Suprapubic skin (tissue), 4 donors: ENCODE results near the gene FER. TPM values are rescaled to one million over a fixed set of nuclear protein-coding genes. Genes with fewer than 3 reads are reported as not detected.
"Not testable (repeated sequence)": the region's sequence is repeated elsewhere in the genome, so short reads cannot be mapped to it uniquely, and the experiment has no call there.

ENCODE experiments used
- DNase-seq, 2 donors: peaks; one replicate each; pipeline ENCODE4 v3.0.0-alpha.2; 2019; ENCODE audit warnings: low spot score in 2 of 2
- H3K27ac ChIP-seq: fragments of 200-600 bp; sonication (generic); one replicate; pipeline ENCODE4 v1.5.1; 2019
- H3K27me3 ChIP-seq: fragments of 200-600 bp; sonication (generic); one replicate; pipeline ENCODE4 v1.5.1; 2019
- H3K36me3 ChIP-seq: fragments of 200-600 bp; sonication (generic); one replicate; pipeline ENCODE4 v1.5.1; 2019
- H3K4me1 ChIP-seq: fragments of 200-600 bp; sonication (generic); one replicate; pipeline ENCODE4 v1.5.1; 2019
- H3K4me3 ChIP-seq: fragments of 200-600 bp; sonication (generic); one replicate; pipeline ENCODE4 v1.5.1; 2019; ENCODE audit warnings: mild to moderate bottlenecking
- H3K9me3 ChIP-seq: fragments of 200-600 bp; sonication (generic); one replicate; pipeline ENCODE4 v1.5.1; 2019
- EP300 ChIP-seq: sonication (generic); formaldehyde crosslinking; IDR thresholded peaks from one replicate; pipeline ENCODE4 v1.6.1; 2017; ENCODE audit warnings: antibody characterized with exemption
- POLR2A ChIP-seq, 2 donors: fragments of 450-650 bp; IDR thresholded peaks; one replicate each; pipeline ENCODE4 v1.6.1; 2017; ENCODE audit warnings: antibody characterized with exemption in 2 of 2, mild to moderate bottlenecking in 2 of 2, moderate library complexity in 2 of 2
- POLR2AphosphoS5 ChIP-seq, 3 donors: sonication (generic); formaldehyde crosslinking; IDR thresholded peaks; one replicate each; pipeline ENCODE4 v1.6.1; 2017; ENCODE audit warnings: antibody characterized with exemption in 3 of 3
- WGBS: methylation state at CpG from one replicate; pipeline ENCODE4 v1.1.5; 2018; 5-methylcytosine and 5-hydroxymethylcytosine counted together
- total RNA-seq, 4 donors: library from RNA; depleted of rRNA; stranded (reverse); fragments of >200 nt; gene quantifications; one replicate each; pipeline ENCODE4 v1.1.0, GENCODE V29; 2016
- TF ChIP-seq, protein P1 (sequence below), 2 donors: fragments of 200-600 bp in 1 of 2; fragments of 450-650 bp in 1 of 2; sonication (generic) in 1 of 2; IDR thresholded peaks; one replicate each; pipeline ENCODE4 v1.5.1; 2016 to 2019; ENCODE audit warnings: antibody characterized with exemption in 2 of 2, mild to moderate bottlenecking in 1 of 2, moderate library complexity in 1 of 2

The FER gene
- total RNA-seq, 4 donors from 2014 or later, result 16.1 to 29.9 (median 23.3) TPM

DNA sequence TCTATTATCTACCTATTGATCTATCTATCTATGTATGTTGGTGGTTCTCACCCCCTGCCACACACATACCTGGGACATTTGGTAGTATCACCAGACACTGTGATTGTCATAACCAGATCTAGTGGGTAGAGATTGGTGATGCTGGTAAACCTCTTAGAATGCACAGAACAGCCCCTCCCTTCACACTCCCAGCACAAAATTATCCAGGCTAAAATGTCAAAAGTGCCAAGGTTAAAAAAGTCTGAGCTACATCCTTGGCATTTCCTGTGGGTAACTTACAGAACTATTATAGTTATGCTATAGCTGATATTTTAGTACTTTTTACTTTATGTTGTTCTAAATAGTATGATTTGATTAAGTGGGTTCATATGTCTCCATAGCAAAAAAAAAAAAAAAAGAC, 151.0 kb downstream of the FER start:
- TF ChIP-seq POLR2A (IDR thresholded peaks at IDR 0.05) (no peak), EP300 (no peak), POLR2AphosphoS5 (IDR thresholded peaks at IDR 0.05) (no peak)
- TF ChIP-seq, protein P1, sequence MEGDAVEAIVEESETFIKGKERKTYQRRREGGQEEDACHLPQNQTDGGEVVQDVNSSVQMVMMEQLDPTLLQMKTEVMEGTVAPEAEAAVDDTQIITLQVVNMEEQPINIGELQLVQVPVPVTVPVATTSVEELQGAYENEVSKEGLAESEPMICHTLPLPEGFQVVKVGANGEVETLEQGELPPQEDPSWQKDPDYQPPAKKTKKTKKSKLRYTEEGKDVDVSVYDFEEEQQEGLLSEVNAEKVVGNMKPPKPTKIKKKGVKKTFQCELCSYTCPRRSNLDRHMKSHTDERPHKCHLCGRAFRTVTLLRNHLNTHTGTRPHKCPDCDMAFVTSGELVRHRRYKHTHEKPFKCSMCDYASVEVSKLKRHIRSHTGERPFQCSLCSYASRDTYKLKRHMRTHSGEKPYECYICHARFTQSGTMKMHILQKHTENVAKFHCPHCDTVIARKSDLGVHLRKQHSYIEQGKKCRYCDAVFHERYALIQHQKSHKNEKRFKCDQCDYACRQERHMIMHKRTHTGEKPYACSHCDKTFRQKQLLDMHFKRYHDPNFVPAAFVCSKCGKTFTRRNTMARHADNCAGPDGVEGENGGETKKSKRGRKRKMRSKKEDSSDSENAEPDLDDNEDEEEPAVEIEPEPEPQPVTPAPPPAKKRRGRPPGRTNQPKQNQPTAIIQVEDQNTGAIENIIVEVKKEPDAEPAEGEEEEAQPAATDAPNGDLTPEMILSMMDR (IDR thresholded peaks at IDR 0.05), result no peak
- Histone ChIP-seq H3K9me3 (no peaks in the 10 kb centered on the region), H3K27me3 (no peaks in the 10 kb centered on the region), H3K27ac (no peak overlapping the region), H3K36me3 (peaks cover 5% of the 10 kb centered on the region), H3K4me3 (no peak overlapping the region), H3K4me1 (no peaks in the 10 kb centered on the region)
- DNase-seq, result no peak

DNA sequence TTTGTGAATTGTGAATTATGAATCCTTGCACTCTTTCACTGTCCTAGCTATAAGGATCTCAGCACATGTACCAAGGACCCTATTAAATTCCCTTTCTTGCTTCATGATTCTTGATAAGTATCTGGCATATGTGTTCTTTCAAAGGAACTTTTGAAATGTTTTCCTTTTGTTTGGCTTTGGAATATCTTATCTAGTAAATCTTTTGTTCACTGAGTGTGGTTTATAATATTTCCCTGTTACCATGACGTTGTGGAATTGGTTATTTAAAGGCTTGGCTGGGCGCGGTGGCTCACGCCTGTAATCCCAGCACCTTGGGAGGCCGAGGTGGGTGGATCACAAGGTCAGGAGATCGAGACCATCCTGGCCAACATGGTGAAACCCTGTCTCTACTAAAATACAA, 151.5 kb downstream of the FER start:
- not testable (repeated sequence) for H3K27me3 ChIP-seq, H3K9me3 ChIP-seq, H3K4me1 ChIP-seq, H3K36me3 ChIP-seq, H3K27ac ChIP-seq, DNase-seq, H3K4me3 ChIP-seq
- WGBS, result 87% methylated on average over 6 of the region's 6 CpGs

DNA sequence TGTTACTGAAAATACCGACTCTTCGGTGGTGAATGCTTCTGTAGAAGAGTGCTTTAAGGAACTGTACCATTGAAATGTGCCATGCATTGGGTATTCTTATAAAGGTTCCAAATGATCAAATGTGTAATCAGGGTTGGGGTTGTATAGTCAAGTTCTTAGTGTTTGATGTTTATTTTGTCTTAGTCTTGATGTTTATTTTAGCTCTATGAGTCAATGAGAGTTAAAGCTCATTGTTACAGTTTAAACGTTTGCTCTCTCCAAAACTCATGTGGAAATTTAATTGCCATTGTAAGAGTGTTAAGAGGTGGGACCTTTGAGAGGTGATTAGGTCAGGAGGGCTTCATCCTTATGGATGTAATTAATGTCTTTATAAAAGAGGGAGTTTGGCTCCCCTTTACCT, 153.0 kb downstream of the FER start:
- H3K4me3 ChIP-seq, result no peak overlapping the region
- H3K36me3 ChIP-seq, result no peaks in the 10 kb centered on the region
- no peak for DNase-seq
- no peaks in the 10 kb centered on the region for H3K4me1 ChIP-seq
- no peaks in the 10 kb centered on the region for H3K27me3 ChIP-seq
- H3K27ac ChIP-seq, result no peak overlapping the region
- TF ChIP-seq, protein P1 (IDR thresholded peaks at IDR 0.05), result no peak
- TF ChIP-seq POLR2AphosphoS5 (IDR thresholded peaks at IDR 0.05) (no peak), POLR2A (IDR thresholded peaks at IDR 0.05) (no peak), EP300 (no peak)
- 91% methylated on average over 3 of the region's 3 CpGs for WGBS
- H3K9me3 ChIP-seq, result no peaks in the 10 kb centered on the region

DNA sequence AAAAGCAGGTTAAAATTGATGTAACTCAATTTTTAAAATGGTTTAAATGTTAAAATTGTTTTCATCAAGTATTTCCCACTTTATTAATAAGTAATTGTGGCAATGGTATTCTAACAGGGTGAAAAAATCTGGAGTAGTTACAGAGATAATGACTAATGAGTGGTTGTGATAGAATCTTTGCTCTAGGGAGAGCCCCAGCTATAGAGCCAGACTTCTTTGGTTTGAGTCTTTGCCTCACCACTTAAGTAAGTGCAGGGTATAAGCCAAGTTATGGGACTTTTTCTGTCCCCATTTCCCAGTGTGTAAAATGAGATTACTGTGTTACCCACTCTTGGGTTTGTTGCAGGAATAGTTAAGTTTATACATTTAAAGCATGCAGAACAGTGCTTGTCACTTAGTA, 158.1 kb downstream of the FER start:
- Histone ChIP-seq H3K36me3 (no peaks in the 10 kb centered on the region), H3K4me1 (peaks cover 3% of the 10 kb centered on the region), H3K27ac (no peak overlapping the region), H3K9me3 (no peaks in the 10 kb centered on the region), H3K27me3 (no peaks in the 10 kb centered on the region), H3K4me3 (no peak overlapping the region)
- no peak for DNase-seq
- TF ChIP-seq POLR2A (IDR thresholded peaks at IDR 0.05), result no peak
- TF ChIP-seq EP300, result no peak
- TF ChIP-seq POLR2AphosphoS5 (IDR thresholded peaks at IDR 0.05), result no peak
- TF ChIP-seq, protein P1 (IDR thresholded peaks at IDR 0.05), result no peak

DNA sequence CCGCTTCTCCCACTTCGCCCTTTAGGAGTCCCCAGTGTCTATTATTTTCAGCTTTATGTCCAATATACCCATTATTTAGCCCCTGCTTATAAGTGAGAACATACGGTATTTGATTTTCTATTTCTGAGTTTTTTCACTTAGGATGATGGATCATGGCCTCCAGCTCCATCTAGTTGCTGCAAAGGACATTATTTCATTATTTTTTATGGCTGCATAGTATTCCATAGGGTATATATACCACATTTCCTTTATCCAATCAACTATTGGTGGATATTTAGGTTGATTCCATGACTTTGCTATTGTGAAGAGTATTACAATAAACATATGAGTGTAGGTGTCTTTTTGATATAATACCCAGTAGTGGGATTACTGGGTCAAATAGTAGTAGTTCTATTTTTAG, 162.9 kb downstream of the FER start:
- WGBS, result 95% methylated on average over 3 of the region's 3 CpGs
- TF ChIP-seq, protein P1 (IDR thresholded peaks at IDR 0.05), result no peak

DNA sequence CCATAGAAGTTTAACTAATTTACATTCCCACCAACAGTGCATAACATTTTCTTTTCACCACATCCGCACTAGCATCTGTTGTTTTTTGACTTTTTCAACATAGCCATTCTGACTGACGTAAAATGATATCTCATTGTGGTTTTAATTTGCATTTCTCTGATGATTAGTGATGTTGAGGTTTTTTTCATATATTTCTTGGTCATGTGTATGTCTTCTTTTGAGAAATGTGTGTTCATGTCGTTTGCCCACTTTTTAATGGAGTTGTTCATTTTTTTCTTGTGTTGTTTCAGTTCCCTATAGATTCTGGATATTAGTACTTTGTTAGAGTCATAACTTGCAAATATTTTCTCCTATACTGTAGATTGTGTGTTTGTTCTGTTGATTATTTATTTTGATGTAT, 163.4 kb downstream of the FER start:
- DNase-seq, result no peak
- Histone ChIP-seq H3K4me3 (no peak overlapping the region), H3K36me3 (no peaks in the 10 kb centered on the region), H3K4me1 (peaks cover under 1% of the 10 kb centered on the region), H3K9me3 (no peaks in the 10 kb centered on the region), H3K27ac (no peak overlapping the region), H3K27me3 (no peaks in the 10 kb centered on the region)
- 95% methylated on average over 3 of the region's 3 CpGs for WGBS
- TF ChIP-seq EP300 (no peak), POLR2A (IDR thresholded peaks at IDR 0.05) (no peak), POLR2AphosphoS5 (IDR thresholded peaks at IDR 0.05) (no peak)
- TF ChIP-seq, protein P1 (IDR thresholded peaks at IDR 0.05), result no peak

More for the DNA sequence above, 162.9 kb downstream of the FER start:
- no peaks in the 10 kb centered on the region for H3K9me3 ChIP-seq
- H3K36me3 ChIP-seq, result no peaks in the 10 kb centered on the region
- no peak for DNase-seq
- H3K4me3 ChIP-seq, result no peak overlapping the region
- H3K27ac ChIP-seq, result no peak overlapping the region
- peaks cover 3% of the 10 kb centered on the region for H3K4me1 ChIP-seq
- no peaks in the 10 kb centered on the region for H3K27me3 ChIP-seq
